ENCODE results near the gene CATSPER4.

Gene CATSPER4

GRCh38 chr1:26164036-26164860 is 26.2 kb upstream of the CATSPER4 start (continued):
- 0 out of 2 replicates have a peak, but pooled peaks have one; percentile 38 for TF ChIP-seq SP7 (tag by site-specific recombination; IDR thresholded peaks at IDR 0.05)
- peak; percentile 26; the same call in 1 of the 2 replicates for TF ChIP-seq ZNF596 (tag by site-specific recombination; IDR thresholded peaks at IDR 0.05)
- peak; percentile 18; the same call in 1 of the 2 replicates for TF ChIP-seq KLF1 (tag by site-specific recombination; IDR thresholded peaks at IDR 0.05)
- TF ChIP-seq ZNF24 (tag by site-specific recombination; IDR thresholded peaks at IDR 0.05): no peak
- TF ChIP-seq ZNF398 (tag by site-specific recombination; IDR thresholded peaks at IDR 0.05): peak; percentile 90
- TF ChIP-seq, protein P1, sequence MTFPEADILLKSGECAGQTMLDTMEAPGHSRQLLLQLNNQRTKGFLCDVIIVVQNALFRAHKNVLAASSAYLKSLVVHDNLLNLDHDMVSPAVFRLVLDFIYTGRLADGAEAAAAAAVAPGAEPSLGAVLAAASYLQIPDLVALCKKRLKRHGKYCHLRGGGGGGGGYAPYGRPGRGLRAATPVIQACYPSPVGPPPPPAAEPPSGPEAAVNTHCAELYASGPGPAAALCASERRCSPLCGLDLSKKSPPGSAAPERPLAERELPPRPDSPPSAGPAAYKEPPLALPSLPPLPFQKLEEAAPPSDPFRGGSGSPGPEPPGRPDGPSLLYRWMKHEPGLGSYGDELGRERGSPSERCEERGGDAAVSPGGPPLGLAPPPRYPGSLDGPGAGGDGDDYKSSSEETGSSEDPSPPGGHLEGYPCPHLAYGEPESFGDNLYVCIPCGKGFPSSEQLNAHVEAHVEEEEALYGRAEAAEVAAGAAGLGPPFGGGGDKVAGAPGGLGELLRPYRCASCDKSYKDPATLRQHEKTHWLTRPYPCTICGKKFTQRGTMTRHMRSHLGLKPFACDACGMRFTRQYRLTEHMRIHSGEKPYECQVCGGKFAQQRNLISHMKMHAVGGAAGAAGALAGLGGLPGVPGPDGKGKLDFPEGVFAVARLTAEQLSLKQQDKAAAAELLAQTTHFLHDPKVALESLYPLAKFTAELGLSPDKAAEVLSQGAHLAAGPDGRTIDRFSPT (tag by site-specific recombination; IDR thresholded peaks at IDR 0.05): peak; percentile 48; the same call in 1 of the 2 replicates
- TF ChIP-seq ZNF529 (tag by site-specific recombination; IDR thresholded peaks at IDR 0.05; ENCODE audit: insufficient replicate concordance): no peak
- TF ChIP-seq ZNF624 (tag by site-specific recombination; IDR thresholded peaks at IDR 0.05): no peak
- TF ChIP-seq ZNF530 (tag by site-specific recombination; IDR thresholded peaks at IDR 0.05; ENCODE audit: low read depth): no peak
- peak; percentile 25; the same call in 1 of the 2 replicates for TF ChIP-seq ZIC2 (tag by site-specific recombination; IDR thresholded peaks at IDR 0.05)
- no peak for TF ChIP-seq ZNF292 (tag by site-specific recombination; IDR thresholded peaks at IDR 0.05; ENCODE audit: borderline replicate concordance, low read depth)
- no peak; the same call in 1 of the 2 replicates for TF ChIP-seq ZNF391 (tag by site-specific recombination; IDR thresholded peaks at IDR 0.05; ENCODE audit: borderline replicate concordance, low read depth)
- TF ChIP-seq, protein P2, sequence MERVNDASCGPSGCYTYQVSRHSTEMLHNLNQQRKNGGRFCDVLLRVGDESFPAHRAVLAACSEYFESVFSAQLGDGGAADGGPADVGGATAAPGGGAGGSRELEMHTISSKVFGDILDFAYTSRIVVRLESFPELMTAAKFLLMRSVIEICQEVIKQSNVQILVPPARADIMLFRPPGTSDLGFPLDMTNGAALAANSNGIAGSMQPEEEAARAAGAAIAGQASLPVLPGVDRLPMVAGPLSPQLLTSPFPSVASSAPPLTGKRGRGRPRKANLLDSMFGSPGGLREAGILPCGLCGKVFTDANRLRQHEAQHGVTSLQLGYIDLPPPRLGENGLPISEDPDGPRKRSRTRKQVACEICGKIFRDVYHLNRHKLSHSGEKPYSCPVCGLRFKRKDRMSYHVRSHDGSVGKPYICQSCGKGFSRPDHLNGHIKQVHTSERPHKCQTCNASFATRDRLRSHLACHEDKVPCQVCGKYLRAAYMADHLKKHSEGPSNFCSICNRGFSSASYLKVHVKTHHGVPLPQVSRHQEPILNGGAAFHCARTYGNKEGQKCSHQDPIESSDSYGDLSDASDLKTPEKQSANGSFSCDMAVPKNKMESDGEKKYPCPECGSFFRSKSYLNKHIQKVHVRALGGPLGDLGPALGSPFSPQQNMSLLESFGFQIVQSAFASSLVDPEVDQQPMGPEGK (tag by site-specific recombination; IDR thresholded peaks at IDR 0.05): peak; percentile 82
- no peak for TF ChIP-seq ZNF266 (tag by site-specific recombination; IDR thresholded peaks at IDR 0.05; ENCODE audit: low read depth)
- TF ChIP-seq, protein P3, sequence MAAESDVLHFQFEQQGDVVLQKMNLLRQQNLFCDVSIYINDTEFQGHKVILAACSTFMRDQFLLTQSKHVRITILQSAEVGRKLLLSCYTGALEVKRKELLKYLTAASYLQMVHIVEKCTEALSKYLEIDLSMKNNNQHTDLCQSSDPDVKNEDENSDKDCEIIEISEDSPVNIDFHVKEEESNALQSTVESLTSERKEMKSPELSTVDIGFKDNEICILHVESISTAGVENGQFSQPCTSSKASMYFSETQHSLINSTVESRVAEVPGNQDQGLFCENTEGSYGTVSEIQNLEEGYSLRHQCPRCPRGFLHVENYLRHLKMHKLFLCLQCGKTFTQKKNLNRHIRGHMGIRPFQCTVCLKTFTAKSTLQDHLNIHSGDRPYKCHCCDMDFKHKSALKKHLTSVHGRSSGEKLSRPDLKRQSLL (tag by site-specific recombination; IDR thresholded peaks at IDR 0.05): peak; percentile 87
- 0 out of 2 replicates have a peak, but pooled peaks have one; percentile 27 for TF ChIP-seq ZNF677 (tag by site-specific recombination; IDR thresholded peaks at IDR 0.05)
- TF ChIP-seq ZSCAN30 (tag by site-specific recombination; IDR thresholded peaks at IDR 0.05): peak; percentile 82
- TF ChIP-seq ZNF473 (tag by site-specific recombination; IDR thresholded peaks at IDR 0.05): no peak
- peak; percentile 61; the same call in 1 of the 2 replicates for TF ChIP-seq YY1 (tag by site-specific recombination; IDR thresholded peaks at IDR 0.05)
- TF ChIP-seq HOXA7 (CRISPR knock-in tag; IDR thresholded peaks at IDR 0.05; ENCODE audit: borderline replicate concordance): no peak
- peak; percentile 40; the same call in 1 of the 2 replicates for TF ChIP-seq SP3 (tag by site-specific recombination; IDR thresholded peaks at IDR 0.05)
- no peak for TF ChIP-seq ZBTB11 (tag by site-specific recombination; conservative IDR thresholded peaks at IDR 0.05; ENCODE audit: low read depth)
- no peak for TF ChIP-seq ZNF610 (tag by site-specific recombination; IDR thresholded peaks at IDR 0.05; ENCODE audit: borderline replicate concordance)
- TF ChIP-seq ZNF37A (tag by site-specific recombination; IDR thresholded peaks at IDR 0.05): 0 out of 2 replicates have a peak, but pooled peaks have one; percentile 7
- TF ChIP-seq ZBTB48 (tag by site-specific recombination; IDR thresholded peaks at IDR 0.05): peak; percentile 89
- TF ChIP-seq ZNF660 (tag by site-specific recombination; IDR thresholded peaks at IDR 0.05): no peak
- no peak for TF ChIP-seq ZSCAN16 (tag by site-specific recombination; IDR thresholded peaks at IDR 0.05)

Data from HEK293 (cell line).